GM15510 (cell line): ENCODE data around the gene CETP.
A peak's percentile ranks its signal among the peaks of the same experiment; 100 is the strongest.

Experiments
- POLR2A ChIP-seq: IDR thresholded peaks from 3 replicates; pipeline ENCODE4 v1.6.1; 2011; ENCODE audit warnings: borderline replicate concordance; ENCODE audit not compliant: insufficient read length; ENCODE audit errors: extremely low read depth

Gene CETP

DNA sequence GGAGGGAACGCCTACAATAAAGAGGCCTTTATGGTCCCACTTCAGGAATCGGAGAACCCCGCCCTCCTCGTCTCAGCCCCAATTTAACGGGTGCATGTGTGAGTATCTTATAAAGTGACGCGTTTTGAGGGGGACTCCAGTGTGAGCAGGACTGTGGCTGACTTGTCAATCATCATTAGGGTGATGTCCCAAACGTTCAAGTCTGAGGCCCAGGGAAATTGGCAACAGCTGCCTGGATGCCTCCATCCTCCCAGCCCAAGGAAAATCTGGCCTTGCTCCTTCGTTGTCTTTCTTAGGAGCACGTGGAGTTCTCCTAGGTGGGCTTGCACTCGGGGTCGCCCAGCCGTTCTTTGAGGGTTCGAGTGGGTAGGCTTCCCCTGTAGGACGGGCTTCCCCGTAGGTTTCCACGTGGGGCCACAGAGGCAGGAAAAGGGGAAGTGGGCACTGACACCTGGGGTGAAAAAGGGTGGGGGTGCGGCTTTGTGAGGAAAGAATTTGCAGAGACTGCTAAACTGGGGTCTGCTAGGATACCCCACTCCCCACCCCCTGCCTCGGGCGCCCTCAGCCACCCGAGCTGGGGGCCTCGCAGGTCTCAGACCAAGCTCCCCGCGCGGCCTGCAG, 30.4 kb upstream of the CETP start:
- TF ChIP-seq POLR2A, result no peak

DNA sequence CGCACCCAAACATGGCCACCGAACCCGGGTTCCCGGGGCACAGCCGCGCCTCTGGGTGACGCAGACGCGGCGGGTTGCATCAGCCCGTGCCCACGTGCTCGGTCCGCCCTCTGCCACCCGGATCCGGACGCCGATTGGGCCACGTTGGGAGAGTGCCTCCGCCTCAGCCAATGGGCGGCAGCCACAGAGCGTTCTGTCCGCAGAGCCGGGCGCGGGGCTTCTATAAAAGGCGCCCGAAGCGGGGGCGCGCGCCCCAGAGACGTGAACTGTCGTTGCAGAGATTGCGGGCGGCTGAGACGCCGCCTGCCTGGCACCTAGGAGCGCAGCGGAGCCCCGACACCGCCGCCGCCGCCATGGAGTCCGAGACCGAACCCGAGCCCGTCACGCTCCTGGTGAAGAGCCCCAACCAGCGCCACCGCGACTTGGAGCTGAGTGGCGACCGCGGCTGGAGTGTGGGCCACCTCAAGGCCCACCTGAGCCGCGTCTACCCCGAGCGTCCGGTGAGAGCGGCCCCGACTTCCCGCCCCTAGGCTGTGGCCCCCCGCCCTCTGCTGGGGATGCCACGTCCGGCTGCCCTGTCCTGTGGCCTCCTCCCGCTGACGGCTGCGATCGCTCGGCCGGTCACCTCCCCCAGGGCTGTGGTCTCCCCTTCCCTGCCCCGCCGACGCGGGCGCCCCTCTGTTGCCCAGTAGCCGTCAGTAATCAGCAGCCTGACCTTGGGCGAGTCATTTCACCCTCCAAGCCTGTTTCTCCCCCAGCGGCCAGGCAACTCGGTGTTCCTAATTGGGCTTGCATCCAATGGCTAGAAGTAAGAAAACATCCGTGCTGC, 29.6 kb upstream of the CETP start, which contains the start of gene HERPUD1:
Gene HERPUD1 (plus strand): TSS at position 251 of the 829 bp plus-strand sequence. CDS start 103 bp downstream, at position 354.
- TF ChIP-seq POLR2A, result peak; percentile 100

DNA sequence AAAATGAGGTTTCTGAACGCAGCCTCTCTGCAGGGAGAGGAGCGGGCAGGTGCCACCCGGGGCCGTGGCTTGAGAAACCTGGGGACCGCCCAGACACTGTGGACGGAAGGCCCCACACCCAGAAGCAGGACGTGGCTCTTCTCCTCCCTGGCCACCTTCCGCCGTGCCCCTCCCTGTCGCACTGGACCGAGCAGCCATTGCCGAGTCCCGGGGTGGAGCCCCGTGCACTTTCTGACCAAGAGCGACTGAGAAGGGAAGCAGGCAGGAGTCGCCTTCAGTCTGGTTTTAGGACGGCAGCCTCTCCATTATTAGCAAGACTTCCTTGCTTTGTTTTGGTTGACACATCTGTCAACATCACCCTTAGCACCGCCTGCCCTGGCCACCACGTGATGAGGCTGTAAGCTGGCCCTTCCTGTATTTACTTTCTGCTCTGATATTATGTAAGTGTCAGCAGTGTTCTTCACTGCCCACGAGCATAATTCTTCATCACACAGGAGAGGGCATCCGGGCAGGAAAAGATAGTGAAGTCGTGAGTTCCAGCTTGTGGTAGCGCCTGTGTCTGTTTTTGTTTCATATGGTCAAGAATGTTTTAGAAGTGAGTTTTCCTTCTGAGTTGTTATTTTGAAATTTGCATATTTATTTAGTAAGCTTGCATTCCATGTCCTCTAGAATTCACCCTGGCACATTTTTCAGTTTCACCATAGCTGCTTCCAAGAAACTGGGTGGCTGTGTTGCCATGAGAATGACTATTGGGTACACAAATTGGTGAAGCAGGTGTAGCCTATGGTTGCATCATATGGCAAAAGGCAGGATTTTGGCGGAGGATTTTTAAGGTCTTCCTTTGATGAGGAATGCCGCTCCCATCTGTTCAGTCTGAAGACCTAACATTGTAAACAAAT, 28.8 kb upstream of the CETP start:
- TF ChIP-seq POLR2A, result peak; percentile 36

DNA sequence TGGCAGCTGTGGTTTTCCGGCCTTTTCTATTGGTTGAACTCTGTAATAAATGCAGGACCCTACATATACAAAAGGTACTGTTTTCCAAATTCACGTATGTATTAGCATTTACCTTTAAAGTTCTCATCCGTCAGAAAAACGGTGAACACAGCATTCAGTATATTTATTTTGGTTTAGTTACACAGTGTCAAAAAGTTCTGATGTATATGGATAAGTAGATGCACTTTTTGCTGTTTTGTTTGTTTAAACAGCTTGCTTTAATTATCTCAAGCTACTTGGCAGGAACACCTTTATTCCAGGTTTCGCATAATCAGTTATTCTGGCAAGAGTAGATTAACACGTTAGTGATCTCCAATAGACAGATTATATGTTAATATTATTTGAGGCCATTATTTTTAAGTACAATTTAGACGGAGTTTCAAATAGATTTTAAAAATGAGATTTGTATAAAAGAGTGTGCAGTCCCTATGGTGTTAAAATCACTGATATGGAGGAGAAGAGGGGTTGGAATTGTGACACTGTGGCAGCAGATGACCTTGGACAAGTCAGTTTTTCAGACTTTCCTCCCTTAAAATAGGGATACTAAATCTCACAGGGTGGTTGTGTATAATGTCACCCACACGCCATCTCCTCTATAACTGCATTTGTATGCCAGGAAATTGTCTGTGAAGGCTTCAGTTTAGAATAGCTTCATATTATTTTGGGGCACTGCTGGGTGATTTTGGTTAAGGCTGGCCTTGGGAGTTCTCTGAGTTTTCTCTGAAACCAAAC, 27.7 kb upstream of the CETP start:
- TF ChIP-seq POLR2A, result no peak

DNA sequence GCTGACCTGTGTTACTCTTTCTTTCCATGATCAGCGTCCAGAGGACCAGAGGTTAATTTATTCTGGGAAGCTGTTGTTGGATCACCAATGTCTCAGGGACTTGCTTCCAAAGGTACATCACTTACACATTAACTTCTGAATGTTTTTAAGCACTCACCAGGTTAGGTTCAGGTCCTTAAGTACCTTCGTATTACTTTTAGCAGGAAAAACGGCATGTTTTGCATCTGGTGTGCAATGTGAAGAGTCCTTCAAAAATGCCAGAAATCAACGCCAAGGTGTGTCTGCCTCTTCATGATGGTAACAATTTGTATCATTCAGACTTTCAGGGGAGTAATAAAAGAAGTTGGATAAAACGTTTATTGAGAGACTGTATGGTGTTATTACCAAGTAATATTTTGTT, 26.5 kb upstream of the CETP start:
- TF ChIP-seq POLR2A, result no peak

DNA sequence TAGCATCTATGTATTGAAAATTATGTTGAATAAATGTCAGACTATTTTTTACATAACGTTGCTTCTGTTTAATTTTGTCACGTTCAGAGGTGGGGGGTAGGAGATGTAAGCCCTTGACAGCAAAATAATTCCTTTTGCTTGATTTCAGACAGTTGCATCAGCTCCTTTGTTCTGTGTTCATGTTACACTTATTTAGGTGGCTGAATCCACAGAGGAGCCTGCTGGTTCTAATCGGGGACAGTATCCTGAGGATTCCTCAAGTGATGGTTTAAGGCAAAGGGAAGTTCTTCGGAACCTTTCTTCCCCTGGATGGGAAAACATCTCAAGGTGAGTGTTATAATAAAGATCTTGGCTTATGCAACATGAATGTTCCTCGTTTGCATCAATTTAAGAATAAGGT, 25.3 kb upstream of the CETP start:
- no peak for TF ChIP-seq POLR2A

DNA sequence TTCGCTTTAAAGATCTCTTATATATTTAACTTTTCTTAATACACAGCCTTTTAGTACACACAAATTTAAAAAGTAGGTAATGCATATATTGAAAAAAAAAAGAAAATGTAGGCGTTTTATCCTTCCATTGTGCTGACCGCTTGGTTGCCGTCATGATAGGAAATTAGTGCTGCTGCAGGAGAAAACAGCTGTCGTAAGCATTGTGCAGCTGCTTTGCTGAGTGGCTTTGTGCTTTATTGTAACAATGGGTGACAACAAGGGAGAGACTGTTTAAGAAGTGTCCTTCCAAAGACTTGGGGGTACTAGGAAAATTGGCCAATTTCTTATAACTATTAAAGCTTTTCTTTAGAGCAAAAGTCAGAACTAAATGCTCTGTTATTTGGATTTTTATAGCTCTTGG, 24.8 kb upstream of the CETP start:
- no peak for TF ChIP-seq POLR2A

DNA sequence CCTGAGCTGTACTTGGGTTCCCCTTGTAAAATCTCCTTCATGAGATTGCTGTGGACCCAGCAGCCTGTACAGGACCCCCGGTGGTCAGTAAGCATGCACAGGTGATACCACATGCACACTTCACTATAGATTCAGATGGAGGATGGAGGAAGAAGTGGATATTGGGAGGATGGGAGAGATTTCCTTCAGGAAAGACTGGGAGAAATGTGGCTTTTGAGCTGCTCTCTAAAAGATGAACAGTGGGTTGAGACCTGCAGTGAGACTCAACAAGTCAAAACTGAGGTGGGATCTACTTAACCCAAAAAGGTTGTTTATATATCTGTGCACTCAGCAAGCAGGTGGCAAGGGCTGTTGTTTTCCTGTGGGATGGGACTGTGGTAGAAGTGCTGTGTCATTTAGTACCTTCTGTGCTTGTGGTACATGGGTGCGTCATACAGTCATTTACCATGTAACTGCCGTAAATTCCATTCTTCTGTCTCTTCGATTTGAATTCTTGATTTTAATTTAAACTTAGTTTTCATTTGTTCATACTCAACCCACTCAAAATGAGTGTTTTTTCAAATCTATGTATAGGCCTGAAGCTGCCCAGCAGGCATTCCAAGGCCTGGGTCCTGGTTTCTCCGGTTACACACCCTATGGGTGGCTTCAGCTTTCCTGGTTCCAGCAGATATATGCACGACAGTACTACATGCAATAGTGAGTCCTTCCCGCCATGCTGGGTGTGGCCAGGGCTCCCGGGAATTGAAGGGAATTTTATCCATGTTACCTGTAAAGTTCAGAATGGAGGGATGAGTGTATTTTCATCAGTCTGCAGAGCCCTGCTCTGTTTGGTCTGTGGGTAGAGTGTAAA, 22.9 kb upstream of the CETP start:
- TF ChIP-seq POLR2A, result peak; percentile 27

DNA sequence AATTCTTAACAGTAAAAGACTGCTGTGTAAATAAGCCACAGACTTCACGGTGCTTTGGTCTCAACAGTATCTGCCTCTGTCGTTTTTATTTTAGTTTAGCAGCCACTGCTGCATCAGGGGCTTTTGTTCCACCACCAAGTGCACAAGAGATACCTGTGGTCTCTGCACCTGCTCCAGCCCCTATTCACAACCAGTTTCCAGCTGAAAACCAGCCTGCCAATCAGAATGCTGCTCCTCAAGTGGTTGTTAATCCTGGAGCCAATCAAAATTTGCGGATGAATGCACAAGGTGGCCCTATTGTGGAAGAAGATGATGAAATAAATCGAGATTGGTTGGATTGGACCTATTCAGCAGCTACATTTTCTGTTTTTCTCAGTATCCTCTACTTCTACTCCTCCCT, 21.9 kb upstream of the CETP start:
- TF ChIP-seq POLR2A, result no peak

DNA sequence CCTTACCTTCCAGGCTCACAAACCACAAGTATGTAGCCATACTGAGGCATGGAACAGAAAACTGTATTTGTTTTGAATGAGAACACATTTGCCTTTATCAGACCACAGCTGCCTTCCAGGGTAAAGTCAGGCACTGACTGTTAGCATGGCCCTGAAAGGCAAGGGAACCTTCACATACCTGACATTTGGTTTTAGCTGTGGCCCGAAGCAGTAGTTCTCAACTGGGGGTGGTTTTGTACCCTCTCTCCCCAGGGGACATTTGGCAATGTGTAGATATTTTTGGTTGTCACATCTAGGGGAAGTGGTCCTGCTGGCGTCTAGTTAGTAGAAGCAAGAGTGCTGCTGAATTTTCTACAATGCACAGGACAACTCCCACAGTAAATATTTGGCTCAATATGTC, 20.7 kb upstream of the CETP start:
- TF ChIP-seq POLR2A, result no peak

DNA sequence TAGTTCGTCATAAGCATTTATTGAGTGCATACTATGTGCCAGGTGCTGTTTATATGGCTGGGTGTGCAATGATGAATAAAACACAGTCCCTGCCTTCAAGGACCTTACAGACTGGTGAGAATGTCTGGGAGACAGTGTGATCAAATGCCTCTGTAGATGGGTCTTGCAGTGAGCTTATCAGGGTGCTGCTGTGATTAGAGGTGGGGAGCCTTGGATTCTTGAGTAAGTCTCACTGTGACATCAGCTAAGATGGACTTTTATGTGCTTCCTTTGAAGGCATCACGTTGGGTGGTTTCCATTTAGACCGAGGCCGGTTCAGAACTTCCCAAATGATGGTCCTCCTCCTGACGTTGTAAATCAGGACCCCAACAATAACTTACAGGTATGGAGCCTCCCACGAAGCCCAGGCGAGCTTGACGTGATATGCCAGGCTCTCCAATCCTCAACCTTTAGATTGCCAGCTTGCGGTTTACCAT, 19.9 kb upstream of the CETP start:
- TF ChIP-seq POLR2A, result no peak

DNA sequence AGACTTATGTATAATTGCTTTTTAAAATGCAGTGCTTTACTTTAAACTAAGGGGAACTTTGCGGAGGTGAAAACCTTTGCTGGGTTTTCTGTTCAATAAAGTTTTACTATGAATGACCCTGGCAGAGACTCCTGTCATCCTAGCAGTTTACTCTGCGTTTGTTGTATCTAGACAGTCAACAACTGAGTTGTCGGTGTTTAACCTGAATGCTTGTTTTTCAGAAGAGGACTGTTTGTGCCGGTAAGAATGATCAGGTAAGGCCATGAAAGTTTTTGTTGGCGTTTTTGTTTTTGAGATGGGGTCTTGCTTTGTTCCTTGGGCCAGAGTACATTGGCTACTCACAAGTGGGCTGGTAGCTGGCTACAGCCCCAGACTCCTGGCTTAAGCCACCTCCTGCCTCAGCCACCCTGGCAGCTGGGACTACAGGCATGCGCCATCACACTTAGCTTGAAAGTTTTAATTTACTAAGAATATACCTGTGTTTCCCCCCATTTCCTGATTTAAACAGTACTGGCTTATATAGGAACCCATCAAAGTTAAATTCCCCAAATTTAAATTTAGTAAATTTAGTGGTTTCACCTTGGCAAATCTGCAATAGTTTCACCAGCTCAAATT, 17.9 kb upstream of the CETP start:
- no peak for TF ChIP-seq POLR2A

DNA sequence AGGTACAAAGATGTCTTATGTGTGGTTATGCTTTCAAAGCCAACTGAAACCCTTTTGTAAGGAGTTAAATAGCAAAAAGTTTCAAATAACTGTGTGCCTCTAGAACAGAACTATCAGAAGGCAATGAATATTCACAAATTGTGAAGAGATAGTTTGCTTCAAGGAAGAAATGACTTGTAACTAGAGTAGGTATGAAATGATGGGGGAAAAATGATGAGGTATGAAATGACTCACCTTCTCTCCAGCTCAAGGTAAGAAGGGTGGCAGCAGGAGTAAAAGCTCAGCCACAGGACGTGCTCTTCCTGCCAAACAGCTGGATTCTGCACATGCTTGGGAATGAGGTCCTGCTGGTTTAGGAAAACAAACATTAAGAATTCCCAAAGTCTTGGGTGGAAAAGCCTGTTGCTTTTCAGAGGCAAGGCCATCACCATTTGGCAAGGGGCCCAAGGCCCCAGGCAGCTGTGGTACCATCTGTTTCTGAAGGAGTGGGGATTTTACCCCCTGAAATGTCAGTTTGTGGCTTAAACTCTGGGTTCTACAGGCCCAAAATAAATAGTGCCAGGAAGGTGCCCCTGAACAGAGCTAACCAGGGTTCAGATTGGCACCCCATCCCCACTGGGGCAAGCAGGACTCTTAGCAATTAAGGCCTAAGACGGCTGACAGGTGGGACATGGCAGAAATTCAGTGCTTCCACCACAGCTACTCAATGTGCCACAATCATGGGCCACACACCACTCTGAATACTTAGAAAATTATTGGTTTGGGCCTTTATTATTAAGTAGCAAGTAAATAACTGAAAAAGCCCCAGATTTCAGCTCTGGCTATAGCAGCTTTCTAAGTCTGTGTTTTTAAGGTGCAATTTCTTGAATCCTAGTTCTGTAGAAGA, 16.6 kb upstream of the CETP start:
- no peak for TF ChIP-seq POLR2A
